ENCODE measurements around the gene RIPK1.

GRCh38 chr6:3151691-3152090, 83.4 kb downstream of the RIPK1 start:
- TF ChIP-seq, protein P1, sequence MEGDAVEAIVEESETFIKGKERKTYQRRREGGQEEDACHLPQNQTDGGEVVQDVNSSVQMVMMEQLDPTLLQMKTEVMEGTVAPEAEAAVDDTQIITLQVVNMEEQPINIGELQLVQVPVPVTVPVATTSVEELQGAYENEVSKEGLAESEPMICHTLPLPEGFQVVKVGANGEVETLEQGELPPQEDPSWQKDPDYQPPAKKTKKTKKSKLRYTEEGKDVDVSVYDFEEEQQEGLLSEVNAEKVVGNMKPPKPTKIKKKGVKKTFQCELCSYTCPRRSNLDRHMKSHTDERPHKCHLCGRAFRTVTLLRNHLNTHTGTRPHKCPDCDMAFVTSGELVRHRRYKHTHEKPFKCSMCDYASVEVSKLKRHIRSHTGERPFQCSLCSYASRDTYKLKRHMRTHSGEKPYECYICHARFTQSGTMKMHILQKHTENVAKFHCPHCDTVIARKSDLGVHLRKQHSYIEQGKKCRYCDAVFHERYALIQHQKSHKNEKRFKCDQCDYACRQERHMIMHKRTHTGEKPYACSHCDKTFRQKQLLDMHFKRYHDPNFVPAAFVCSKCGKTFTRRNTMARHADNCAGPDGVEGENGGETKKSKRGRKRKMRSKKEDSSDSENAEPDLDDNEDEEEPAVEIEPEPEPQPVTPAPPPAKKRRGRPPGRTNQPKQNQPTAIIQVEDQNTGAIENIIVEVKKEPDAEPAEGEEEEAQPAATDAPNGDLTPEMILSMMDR (conservative IDR thresholded peaks at IDR 0.05 in 1 of 2, IDR thresholded peaks at IDR 0.05 in 1 of 2; ENCODE audit: extremely low read depth in 1 of 2, insufficient read depth in 1 of 2, low read depth in 1 of 2, low read length in 2 of 2), result no peak
- no peak for TF ChIP-seq EZH2 (IDR thresholded peaks at IDR 0.05; ENCODE audit: borderline replicate concordance, low read length)

Data from mammary epithelial cell (primary cell).